HL-60 (cell line): ENCODE measurements around the gene SNRNP27.

Source experiments
- DNase-seq, 2 experiments: peaks; one replicate each; pipeline ENCODE4 v3.0.0-alpha.2; 2010 to 2020; ENCODE audit warnings: low read depth in 1 of 2, low spot score in 1 of 2
- H3K27ac ChIP-seq: fragments of 250-450 bp; sonication (Bioruptor Pico); replicated peaks from 2 replicates; pipeline ENCODE4 v1.5.1; 2020; ENCODE audit warnings: mild to moderate bottlenecking, moderate library complexity
- H3K27me3 ChIP-seq: fragments of 250-450 bp; sonication (Bioruptor Pico); 2 replicates; pipeline ENCODE4 v1.5.1; 2021; ENCODE audit warnings: mild to moderate bottlenecking, moderate library complexity; ENCODE audit not compliant: insufficient read depth, poor library complexity, severe bottlenecking
- H3K4me3 ChIP-seq: replicated peaks from 2 replicates; pipeline ENCODE4 v1.5.1; 2011; ENCODE audit warnings: mild to moderate bottlenecking, control low read depth, low read length; ENCODE audit not compliant: insufficient read depth
- GABPA ChIP-seq: IDR thresholded peaks from 2 replicates; pipeline ENCODE4 v1.6.1; 2012; ENCODE audit warnings: low read depth
- POLR2AphosphoS5 ChIP-seq: IDR thresholded peaks from 2 replicates; pipeline ENCODE4 v1.6.1; 2012; ENCODE audit warnings: low read depth
- REST ChIP-seq: IDR thresholded peaks from 2 replicates; pipeline ENCODE4 v1.6.1; 2012; ENCODE audit warnings: low read depth; ENCODE audit not compliant: insufficient replicate concordance
- SPI1 ChIP-seq: IDR thresholded peaks from 2 replicates; pipeline ENCODE4 v1.6.1; 2012; ENCODE audit warnings: low read depth, mild to moderate bottlenecking, borderline replicate concordance
- TF ChIP-seq, protein P1 (sequence below): IDR thresholded peaks from one replicate; pipeline ENCODE4 v1.5.1; 2011; ENCODE audit warnings: low read length, control low read depth, inconsistent platforms; ENCODE audit not compliant: insufficient read depth

The SNRNP27 gene

DNA sequence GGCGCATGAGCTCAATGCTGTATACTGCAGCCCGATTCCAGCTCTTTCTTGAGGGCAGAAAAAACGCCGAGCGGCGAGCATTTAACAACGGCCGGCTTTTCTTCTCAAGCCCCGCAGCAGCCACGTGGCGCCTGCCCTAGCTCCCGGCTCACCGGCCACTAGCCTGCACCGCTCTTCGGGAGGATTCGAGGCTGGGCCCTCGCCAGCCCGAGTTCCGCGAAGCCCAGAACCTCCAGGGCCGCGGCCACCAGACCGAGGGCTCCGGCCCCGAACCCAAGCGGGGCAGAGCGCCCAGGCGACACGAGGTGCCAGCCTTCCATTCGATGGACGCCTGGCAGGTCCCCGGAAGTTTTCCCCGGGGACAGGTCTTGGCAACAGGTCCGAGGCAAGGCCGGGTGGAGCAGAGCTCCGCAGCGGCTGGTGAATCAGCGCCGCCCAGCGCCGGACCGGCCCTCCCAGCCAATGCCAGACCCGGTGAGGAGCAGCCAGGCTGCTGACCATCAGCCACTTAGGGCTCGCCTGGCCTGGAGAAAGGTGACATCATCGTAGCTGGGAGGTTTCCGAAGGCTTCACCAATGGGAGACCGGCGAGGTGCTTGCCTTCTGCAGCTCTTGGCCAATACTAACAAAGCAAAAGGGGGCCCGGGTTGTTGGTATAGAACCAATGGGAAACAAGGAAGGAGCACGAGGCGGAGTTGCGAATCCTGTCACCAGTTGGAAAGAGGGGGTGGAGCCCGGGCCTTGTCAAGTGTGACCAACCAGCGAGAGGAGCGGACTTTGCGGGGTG, 20.6 kb downstream of the SNRNP27 start:
- peak overlapping the region; percentile 93 for H3K4me3 ChIP-seq
- TF ChIP-seq, protein P1, sequence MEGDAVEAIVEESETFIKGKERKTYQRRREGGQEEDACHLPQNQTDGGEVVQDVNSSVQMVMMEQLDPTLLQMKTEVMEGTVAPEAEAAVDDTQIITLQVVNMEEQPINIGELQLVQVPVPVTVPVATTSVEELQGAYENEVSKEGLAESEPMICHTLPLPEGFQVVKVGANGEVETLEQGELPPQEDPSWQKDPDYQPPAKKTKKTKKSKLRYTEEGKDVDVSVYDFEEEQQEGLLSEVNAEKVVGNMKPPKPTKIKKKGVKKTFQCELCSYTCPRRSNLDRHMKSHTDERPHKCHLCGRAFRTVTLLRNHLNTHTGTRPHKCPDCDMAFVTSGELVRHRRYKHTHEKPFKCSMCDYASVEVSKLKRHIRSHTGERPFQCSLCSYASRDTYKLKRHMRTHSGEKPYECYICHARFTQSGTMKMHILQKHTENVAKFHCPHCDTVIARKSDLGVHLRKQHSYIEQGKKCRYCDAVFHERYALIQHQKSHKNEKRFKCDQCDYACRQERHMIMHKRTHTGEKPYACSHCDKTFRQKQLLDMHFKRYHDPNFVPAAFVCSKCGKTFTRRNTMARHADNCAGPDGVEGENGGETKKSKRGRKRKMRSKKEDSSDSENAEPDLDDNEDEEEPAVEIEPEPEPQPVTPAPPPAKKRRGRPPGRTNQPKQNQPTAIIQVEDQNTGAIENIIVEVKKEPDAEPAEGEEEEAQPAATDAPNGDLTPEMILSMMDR: no peak
- TF ChIP-seq POLR2AphosphoS5: peak; percentile 76
- no peak for TF ChIP-seq GABPA
- TF ChIP-seq REST: peak; percentile 55
- H3K27me3 ChIP-seq: no peaks in the 10 kb centered on the region
- H3K27ac ChIP-seq: peak overlapping the region; percentile 95
- peak; percentile 100 for DNase-seq

GRCh38 chr2:69914950-69915945, 21.5 kb downstream of the SNRNP27 start, which contains the start of gene MXD1:
TSS of gene MXD1 (plus strand) at chr2:69915109. CDS start at chr2:69915331, 222 bp downstream.
- Histone ChIP-seq H3K4me3 (peak within 1 kb of the TSS; percentile 93), H3K27me3 (no peaks in the 10 kb centered on the region), H3K27ac (peak within 1 kb of the TSS; percentile 95)
- DNase-seq: peak in 1 of 2 experiments; percentile 35
- TF ChIP-seq SPI1 (peak; percentile 38; the same call in 1 of the 2 replicates), GABPA (no peak), POLR2AphosphoS5 (peak; percentile 93), REST (peak; percentile 60)
- TF ChIP-seq, protein P1: no peak

DNA sequence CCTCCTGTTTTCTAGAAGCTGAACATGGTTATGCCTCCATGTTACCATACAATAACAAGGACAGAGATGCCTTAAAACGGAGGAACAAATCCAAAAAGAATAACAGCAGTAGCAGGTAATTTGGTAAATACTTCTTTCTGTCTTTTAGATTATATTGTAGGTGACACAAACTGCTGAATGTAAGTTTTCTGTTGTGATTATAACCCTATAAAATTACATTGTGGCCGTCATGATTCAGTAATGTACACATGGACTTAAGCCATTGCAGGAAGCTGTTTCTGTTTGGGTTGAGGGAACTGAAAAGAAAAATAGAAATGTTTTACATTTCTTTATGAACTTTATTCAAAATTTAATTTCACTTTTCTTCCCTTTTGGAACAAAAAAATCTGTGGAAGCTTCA, 22.4 kb downstream of the SNRNP27 start:
- Histone ChIP-seq H3K4me3 (peak overlapping the region; percentile 93), H3K27me3 (no peaks in the 10 kb centered on the region), H3K27ac (peak overlapping the region; percentile 81)
- TF ChIP-seq, protein P1: no peak
- no peak for TF ChIP-seq POLR2AphosphoS5
- no peak for DNase-seq
